Naive B cell (primary cell): ENCODE data around the gene NCAM1. TPM values are rescaled to one million over a fixed set of nuclear protein-coding genes. Genes with fewer than 3 reads are reported as not detected.
A peak's percentile ranks its signal among the peaks of the same experiment; 100 is the strongest.

Experiments
- ATAC-seq, 2 donors: fragments of 150-1000 bp; cut with Tn5 transposase; 2 replicates each; pipeline ENCODE4 v1.10.0; 2021; ENCODE audit warnings: low read depth in 2 of 2, mild to moderate bottlenecking in 2 of 2, moderate library complexity in 2 of 2
- DNase-seq: peaks from one replicate; pipeline ENCODE4 v3.0.0; 2022
- H3K27ac Mint-ChIP-seq, 6 donors: one replicate each; pipeline ENCODE4 v1.8.0; 2020 to 2022; ENCODE audit warnings: mild to moderate bottlenecking in 6 of 6, mixed read lengths in 6 of 6, moderate library complexity in 5 of 6, inconsistent platforms in 2 of 6
- H3K27me3 Mint-ChIP-seq, 3 donors: one replicate each; pipeline ENCODE4 v1.8.0; 2021 to 2022; ENCODE audit warnings: mixed read lengths in 3 of 3, mild to moderate bottlenecking in 1 of 3
- H3K36me3 Mint-ChIP-seq, 2 donors: one replicate each; pipeline ENCODE4 v1.8.0; 2020 to 2022; ENCODE audit warnings: mixed read lengths in 2 of 2, inconsistent platforms in 1 of 2, mild to moderate bottlenecking in 1 of 2
- H3K4me1 Mint-ChIP-seq, 3 donors: one replicate each; pipeline ENCODE4 v1.8.0; 2020 to 2022; ENCODE audit warnings: mixed read lengths in 3 of 3, inconsistent platforms in 1 of 3, mild to moderate bottlenecking in 1 of 3, moderate library complexity in 1 of 3
- H3K4me3 Mint-ChIP-seq, 8 donors: one replicate each; pipeline ENCODE4 v1.8.0; 2020 to 2022; ENCODE audit warnings: mild to moderate bottlenecking in 8 of 8, mixed read lengths in 8 of 8, moderate library complexity in 8 of 8, inconsistent platforms in 2 of 8
- H3K9me3 Mint-ChIP-seq, 7 donors: one replicate each; pipeline ENCODE4 v1.8.0; 2020 to 2022; ENCODE audit warnings: mixed read lengths in 7 of 7, mild to moderate bottlenecking in 5 of 7, inconsistent platforms in 2 of 7, moderate library complexity in 1 of 7
- polyA plus RNA-seq, 6 donors: library from polyadenylated mRNA; unstranded; fragments of 300-500 nt; fragmentation: Illumina TruSeq; gene quantifications; one replicate each; pipeline ENCODE4 v1.2.3, GENCODE V29; 2021; ENCODE audit warnings: low read depth in 6 of 6

The NCAM1 gene
- polyA plus RNA-seq, 6 donors from 2014 or later, result 0.05 TPM; not detected in 5

DNA sequence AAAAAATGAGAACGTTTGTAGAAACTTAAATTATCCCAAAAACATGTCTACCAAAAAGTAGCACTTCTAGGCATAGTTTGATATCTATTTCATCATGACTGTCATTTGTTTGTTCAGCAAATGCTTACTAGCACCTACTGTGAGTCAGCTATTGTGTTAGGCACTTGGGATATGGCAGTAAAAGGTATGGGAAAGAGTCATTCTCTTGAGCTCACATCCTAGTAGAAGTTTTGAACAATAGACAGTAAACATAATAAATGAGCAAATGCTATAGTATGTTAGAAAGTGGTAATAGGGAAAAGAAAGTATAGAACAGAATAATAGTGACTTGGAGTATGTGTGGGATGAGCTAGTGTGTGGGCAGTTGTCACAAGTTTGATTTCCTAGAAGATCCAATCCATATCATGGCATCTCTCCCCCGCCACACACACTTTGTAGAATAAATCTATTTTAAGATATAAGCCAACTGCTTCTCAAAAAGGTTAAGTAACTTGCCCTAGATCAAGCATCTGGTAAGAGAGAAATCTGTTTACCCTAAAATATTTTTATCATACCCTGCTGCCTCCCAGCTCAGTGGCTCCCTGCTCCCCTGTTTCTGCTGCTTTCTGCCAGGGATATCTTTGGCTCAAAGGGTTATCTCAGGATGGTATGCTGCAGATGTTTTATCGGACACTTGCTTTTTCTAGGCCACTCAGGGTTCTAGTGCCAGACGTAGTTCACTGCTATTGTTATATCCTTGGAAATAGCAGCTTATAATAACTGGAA lies 129.7 kb downstream of the NCAM1 start:
- ATAC-seq (no peak), DNase-seq (no peak)
- H3K27ac Mint-ChIP-seq, result no peak overlapping the region
- H3K4me3 Mint-ChIP-seq, result no peak overlapping the region
- H3K27me3 Mint-ChIP-seq, result peaks cover 0 to 6% (median under 1%) of the 10 kb centered on the region in 3 donors
- H3K9me3 Mint-ChIP-seq, result peaks cover 0 to 3% (median 0%) of the 10 kb centered on the region in 7 donors
- H3K36me3 Mint-ChIP-seq, result no peaks in the 10 kb centered on the region
- no peaks in the 10 kb centered on the region for H3K4me1 Mint-ChIP-seq

DNA sequence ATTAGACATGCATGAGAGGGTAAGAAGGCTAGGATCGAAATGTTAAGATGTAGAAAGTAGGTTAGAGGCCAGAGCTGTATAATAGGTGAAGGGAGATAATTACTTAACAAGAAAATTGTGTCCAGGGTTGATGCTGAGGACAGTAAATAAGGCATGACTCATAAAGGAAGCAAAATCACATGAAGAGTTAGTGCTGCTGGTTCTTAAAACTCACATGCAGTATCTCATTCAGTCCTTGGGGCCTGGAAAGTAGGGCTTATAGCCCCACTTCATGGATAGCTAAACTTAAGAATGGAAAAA lies 130.2 kb downstream of the NCAM1 start:
- Mint-ChIP-seq H3K9me3 (peaks cover 0 to 3% (median 0%) of the 10 kb centered on the region in 7 donors), H3K4me3 (no peak overlapping the region), H3K36me3 (no peaks in the 10 kb centered on the region), H3K27ac (no peak overlapping the region), H3K4me1 (no peaks in the 10 kb centered on the region), H3K27me3 (peaks cover 4 to 6% (median 5%) of the 10 kb centered on the region in 3 donors)
- ATAC-seq, result no peak
- DNase-seq, result no peak

DNA sequence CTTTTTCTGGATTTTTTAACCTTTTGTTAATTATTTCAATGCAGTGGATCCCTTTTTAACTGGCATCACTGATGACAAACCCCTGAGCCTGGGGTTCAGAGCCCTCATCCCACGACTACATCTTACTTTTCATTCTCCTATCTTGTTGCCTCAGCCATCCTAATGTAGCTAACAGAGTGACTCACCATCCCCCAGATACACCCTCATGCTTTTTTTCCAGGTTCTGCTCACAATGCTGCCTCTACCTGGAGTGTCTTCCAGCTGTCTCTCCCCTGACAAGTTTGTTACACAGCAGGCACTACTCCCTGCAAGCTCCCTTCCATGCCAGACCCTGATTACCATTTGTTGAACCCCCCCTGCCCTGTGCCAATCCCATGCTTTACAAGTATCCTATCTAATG lies 135.4 kb downstream of the NCAM1 start:
- H3K27me3 Mint-ChIP-seq, result peaks cover 0 to 14% (median 12%) of the 10 kb centered on the region in 3 donors
- H3K36me3 Mint-ChIP-seq, result no peaks in the 10 kb centered on the region
- peaks cover 0 to 7% (median 0%) of the 10 kb centered on the region in 7 donors for H3K9me3 Mint-ChIP-seq
- no peaks in the 10 kb centered on the region for H3K4me1 Mint-ChIP-seq
- H3K27ac Mint-ChIP-seq, result no peak overlapping the region
- DNase-seq (no peak), ATAC-seq (no peak)
- no peak overlapping the region for H3K4me3 Mint-ChIP-seq

DNA sequence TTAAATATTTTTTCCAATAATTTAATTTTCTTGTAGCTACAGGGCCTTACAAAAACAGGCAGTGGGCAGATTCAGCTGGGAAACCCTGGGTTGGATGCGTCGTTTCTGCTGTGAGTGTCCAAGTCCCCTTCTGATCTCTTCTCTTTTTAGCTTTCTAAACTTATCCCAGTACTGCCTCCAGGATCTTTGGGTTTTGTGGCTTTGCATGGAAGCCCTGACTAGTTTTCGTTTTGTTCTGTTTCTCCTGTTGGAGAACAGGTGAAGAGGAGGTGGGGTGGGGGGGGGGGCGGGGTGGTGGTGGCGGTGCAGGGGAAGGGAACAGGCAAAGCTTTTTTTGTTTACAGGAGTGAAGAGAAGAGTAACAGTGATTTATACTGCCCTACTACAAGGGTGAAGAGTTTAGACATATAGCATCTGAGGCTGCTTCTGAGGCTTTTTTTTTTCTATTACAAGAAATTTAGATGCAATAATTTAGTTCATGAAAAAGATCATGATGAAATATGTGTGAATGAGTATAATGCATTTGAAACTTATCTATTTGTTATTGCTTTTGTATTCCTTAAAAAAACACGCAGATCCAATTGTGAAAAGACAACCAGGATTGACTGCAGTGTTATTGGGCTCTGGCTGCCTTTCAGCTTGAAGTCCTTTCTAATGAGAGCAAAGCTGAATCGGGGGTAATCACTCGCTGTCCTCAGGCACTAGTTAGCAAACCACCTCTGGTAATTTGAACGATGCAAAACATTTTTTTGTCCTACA lies 142.9 kb downstream of the NCAM1 start:
- no peak overlapping the region for H3K4me3 Mint-ChIP-seq
- H3K9me3 Mint-ChIP-seq, result peaks cover 0 to 5% (median 0%) of the 10 kb centered on the region in 7 donors
- no peak for DNase-seq
- peaks cover 0 to 19% (median 8%) of the 10 kb centered on the region in 3 donors for H3K27me3 Mint-ChIP-seq
- no peaks in the 10 kb centered on the region for H3K36me3 Mint-ChIP-seq
- no peaks in the 10 kb centered on the region for H3K4me1 Mint-ChIP-seq
- no peak overlapping the region for H3K27ac Mint-ChIP-seq
- no peak for ATAC-seq

DNA sequence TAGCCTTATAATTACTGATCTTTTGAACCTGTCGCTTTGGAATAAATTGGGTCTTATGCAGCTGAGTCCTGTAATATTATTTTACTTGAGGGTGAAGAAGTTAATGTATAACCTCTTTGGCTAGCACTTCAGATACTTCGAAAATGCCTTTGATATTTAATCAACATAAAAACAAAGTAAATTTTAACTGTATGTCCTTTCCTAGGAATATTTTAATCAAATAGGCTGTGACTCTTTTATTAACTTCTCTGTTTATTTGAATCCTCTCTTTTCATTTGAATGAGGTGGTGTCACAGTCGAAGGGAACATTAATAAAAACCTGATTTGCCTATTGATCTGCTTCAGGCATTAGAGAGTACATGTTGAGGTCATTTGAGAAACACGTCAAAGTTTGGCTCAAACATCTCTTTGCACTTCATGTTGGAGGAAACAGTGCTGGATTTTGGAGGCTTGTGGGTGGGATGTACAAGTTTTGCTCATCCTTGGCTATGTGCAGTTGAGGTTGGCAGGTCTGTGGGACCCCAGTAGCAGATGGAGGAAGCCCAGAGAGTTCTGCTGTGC lies 143.6 kb downstream of the NCAM1 start:
- Mint-ChIP-seq H3K4me1 (no peaks in the 10 kb centered on the region), H3K4me3 (no peak overlapping the region)
- no peak for ATAC-seq

DNA sequence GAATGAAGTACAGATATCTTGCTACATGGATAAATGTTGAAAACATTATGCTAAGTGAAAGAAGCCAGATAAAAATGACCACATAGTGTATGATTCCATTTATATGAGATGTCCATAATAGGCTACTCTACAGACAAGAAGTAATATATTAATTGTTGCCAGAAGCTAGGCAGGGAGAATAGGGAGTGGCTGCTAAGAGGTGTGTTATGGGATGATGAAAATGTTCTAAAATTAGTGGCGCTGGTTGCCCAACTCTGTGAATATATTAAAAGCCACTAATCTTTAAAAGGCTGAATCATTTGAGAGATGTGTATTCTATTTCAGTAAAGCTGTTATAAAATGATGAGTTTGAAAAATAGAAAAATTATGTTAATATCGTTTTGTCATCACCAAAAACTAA lies 144.4 kb downstream of the NCAM1 start:
- H3K4me3 Mint-ChIP-seq, result no peak overlapping the region
- no peaks in the 10 kb centered on the region for H3K36me3 Mint-ChIP-seq
- H3K27ac Mint-ChIP-seq, result no peak overlapping the region
- no peak for ATAC-seq
- peaks cover 0 to 14% (median 8%) of the 10 kb centered on the region in 3 donors for H3K27me3 Mint-ChIP-seq
- no peaks in the 10 kb centered on the region for H3K4me1 Mint-ChIP-seq
- H3K9me3 Mint-ChIP-seq, result peaks cover 0 to 5% (median 0%) of the 10 kb centered on the region in 7 donors
- DNase-seq, result no peak

More for the DNA sequence above, 143.6 kb downstream of the NCAM1 start:
- Mint-ChIP-seq H3K9me3 (peaks cover 0 to 5% (median 0%) of the 10 kb centered on the region in 7 donors), H3K36me3 (no peaks in the 10 kb centered on the region), H3K27me3 (peaks cover 0 to 19% (median 8%) of the 10 kb centered on the region in 3 donors), H3K27ac (no peak overlapping the region)
- DNase-seq, result no peak

DNA sequence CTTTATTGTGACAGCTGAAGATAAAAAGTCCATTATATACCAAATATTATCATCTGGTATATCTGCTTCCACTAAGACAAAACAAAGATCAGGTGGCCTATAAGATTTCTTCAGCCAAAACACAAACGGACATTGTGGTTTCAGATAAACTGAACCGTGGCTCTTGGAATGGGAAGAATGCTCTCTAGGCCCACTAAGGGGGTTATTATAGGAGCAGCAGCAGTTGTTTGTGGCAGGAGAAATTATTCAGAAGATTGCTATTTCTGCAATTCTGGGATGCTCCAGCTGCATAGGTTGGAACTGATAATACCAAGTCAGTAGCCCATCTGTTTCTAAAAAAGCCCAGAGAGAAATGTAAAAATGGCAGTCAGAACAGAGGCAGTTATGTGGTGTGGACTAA lies 145.3 kb downstream of the NCAM1 start:
- H3K27me3 Mint-ChIP-seq, result peaks cover 0 to 14% (median 8%) of the 10 kb centered on the region in 3 donors
- H3K36me3 Mint-ChIP-seq, result no peaks in the 10 kb centered on the region
- H3K4me1 Mint-ChIP-seq, result no peaks in the 10 kb centered on the region
- no peak overlapping the region for H3K4me3 Mint-ChIP-seq
- ATAC-seq (no peak), DNase-seq (no peak)
- no peak overlapping the region for H3K27ac Mint-ChIP-seq
- H3K9me3 Mint-ChIP-seq, result peaks cover 0 to 5% (median 0%) of the 10 kb centered on the region in 7 donors

DNA sequence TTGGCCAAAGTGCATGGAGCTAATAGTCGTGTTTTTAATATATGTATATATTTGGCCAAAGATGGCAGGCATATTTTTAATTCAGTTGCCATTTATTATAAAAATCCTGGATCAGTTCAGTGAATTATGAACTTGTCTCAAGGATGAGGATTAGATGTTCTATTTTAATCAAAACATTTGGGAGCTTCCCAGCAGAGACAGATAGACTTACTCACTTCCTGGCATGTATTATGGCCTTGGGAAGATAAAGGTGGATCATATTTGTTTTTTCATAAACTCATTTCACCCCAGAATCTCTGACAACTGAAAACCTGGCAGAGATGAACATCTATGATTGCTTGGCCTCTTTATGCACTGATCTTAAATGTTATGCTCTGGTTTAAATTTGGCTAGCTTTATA lies 148.8 kb downstream of the NCAM1 start:
- no peaks in the 10 kb centered on the region for H3K36me3 Mint-ChIP-seq
- DNase-seq, result no peak
- no peaks in the 10 kb centered on the region for H3K4me1 Mint-ChIP-seq
- no peak for ATAC-seq
- H3K27ac Mint-ChIP-seq, result no peak overlapping the region
- H3K4me3 Mint-ChIP-seq, result no peak overlapping the region
- H3K9me3 Mint-ChIP-seq, result peaks cover 0 to 2% (median 0%) of the 10 kb centered on the region in 7 donors
- H3K27me3 Mint-ChIP-seq, result peaks cover 12 to 22% (median 17%) of the 10 kb centered on the region in 3 donors

DNA sequence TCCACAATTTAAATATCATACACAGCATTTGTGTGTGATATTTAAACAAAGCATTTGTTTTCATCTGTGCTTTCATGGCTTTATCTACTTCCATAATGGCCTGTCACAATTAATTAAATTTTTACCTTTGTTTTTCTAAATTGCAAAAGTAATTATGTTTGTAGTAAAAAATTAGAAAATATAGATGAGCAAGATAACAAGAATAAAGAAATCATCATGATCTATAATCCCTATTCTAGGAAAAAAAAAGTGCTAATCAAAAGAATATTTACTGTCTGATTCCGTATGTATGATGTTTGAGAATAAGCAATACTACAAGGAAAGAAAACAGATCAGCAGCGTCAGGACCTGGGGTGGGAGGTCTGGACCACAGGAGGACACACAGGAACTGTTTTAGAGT lies 149.9 kb downstream of the NCAM1 start:
- no peak for ATAC-seq
- Mint-ChIP-seq H3K9me3 (no peaks in the 10 kb centered on the region), H3K36me3 (no peaks in the 10 kb centered on the region), H3K4me3 (peak overlapping the region in 1 of 8 donors; percentile 59), H3K27ac (no peak overlapping the region), H3K4me1 (no peaks in the 10 kb centered on the region), H3K27me3 (peaks cover 9 to 19% (median 12%) of the 10 kb centered on the region in 3 donors)
- no peak for DNase-seq

DNA sequence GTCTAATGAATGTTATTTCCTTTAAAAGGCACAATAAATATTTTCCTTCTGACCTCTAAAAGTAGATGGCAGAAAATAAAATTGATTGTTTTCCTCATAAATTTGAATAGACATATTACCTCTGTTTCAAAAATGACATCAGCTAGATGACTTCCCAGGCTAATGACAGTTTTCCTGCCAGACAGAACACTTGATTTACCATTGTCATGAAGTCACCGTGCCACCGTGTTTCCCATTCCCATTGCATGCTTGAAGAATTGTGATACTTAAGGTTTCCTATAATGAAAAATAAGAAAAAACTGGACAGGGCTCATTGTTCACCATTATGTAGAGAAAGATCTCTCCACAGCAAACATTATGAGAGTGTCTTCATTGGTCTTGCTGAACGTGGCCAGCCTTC lies 151.1 kb downstream of the NCAM1 start:
- Mint-ChIP-seq H3K36me3 (no peaks in the 10 kb centered on the region), H3K4me3 (no peak overlapping the region), H3K27ac (no peak overlapping the region), H3K27me3 (peaks cover 9 to 19% (median 12%) of the 10 kb centered on the region in 3 donors), H3K4me1 (no peaks in the 10 kb centered on the region), H3K9me3 (no peaks in the 10 kb centered on the region)
- DNase-seq (no peak), ATAC-seq (no peak)

DNA sequence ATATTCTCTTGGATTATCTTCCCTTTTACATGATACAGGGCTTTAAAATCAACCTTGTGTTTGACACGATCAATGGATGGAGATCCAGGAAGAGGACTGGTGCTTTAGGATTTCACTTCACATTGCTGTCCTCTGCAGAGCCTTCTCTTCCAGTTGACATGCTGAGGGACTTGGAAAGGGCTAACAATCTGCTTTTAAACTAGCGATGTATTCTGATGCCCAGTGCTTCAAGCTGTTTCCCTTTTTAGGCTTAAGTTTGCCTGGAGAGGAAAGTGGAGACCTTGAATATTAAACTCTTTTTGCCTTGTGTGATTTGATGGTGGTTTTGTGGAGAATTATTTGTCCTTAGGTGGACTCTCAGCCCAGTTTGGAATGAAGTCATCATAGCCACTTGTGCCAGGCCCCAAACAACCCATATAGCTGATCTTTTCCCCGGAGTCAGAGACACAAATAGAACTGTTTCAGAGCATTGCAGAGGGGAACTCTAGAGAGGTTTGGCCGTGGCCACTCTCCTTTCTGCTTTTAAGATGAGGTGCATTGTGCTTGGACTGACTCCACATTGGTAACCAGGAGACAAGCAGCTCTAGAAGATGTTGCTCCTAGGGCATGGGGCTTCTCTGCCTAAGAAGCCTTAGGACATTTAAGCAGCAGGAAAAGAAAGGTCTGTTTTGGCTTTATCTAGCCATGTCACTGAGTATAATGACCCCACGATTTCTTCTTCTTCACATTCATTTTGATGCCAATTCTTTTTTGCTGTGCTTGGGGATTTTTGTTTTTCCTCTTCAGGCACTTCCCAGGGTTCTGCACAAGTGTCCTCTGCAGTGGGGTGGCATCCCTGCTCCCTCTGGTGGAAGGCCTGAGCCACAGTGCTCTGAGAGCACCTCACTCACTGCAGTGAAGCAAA lies 152.8 kb downstream of the NCAM1 start:
- Mint-ChIP-seq H3K27me3 (peaks cover 9 to 22% (median 12%) of the 10 kb centered on the region in 3 donors), H3K27ac (no peak overlapping the region), H3K9me3 (no peaks in the 10 kb centered on the region), H3K4me1 (no peaks in the 10 kb centered on the region), H3K36me3 (no peaks in the 10 kb centered on the region), H3K4me3 (no peak overlapping the region)
- DNase-seq, result no peak
- ATAC-seq, result no peak

DNA sequence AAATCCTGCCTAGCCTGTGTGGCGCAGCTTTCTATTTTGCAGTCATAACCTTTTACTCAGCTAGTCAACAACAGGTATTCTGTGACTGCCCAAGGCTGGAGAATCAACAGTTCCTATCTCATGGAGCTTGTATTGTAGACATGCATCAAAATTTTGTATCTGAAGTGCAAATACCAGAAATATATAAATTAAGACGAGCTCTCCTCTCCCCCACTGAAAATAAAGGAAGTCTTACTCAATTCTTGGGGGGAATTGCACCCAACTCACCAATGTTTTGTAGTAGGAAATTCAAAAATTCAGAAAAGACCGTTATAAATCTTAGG lies 153.4 kb downstream of the NCAM1 start:
- ATAC-seq (no peak), DNase-seq (no peak)
- Mint-ChIP-seq H3K36me3 (no peaks in the 10 kb centered on the region), H3K27ac (no peak overlapping the region), H3K9me3 (no peaks in the 10 kb centered on the region), H3K27me3 (peaks cover 9 to 22% (median 12%) of the 10 kb centered on the region in 3 donors), H3K4me3 (no peak overlapping the region), H3K4me1 (no peaks in the 10 kb centered on the region)

DNA sequence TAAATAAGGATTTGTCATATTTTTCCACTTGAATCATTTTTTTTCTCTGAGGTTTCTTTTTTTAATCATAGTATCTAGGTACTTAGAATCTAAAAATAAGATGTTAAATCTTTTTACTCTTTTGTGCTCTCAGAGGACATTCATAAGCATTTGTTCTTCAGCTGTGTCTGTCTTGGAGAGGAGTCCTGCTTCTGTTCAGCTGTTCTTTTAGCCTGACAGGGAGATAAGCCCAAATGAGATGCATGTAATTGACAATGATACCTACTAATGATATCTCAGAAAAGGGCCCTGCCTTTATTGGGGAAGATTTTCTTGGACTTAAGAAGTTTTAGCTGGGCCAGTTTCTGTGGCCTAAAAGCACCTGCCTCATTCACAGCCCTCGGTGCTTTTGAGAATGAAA lies 156.9 kb downstream of the NCAM1 start:
- no peaks in the 10 kb centered on the region for H3K9me3 Mint-ChIP-seq
- H3K4me3 Mint-ChIP-seq, result no peak overlapping the region
- peaks cover 9 to 22% (median 16%) of the 10 kb centered on the region in 3 donors for H3K27me3 Mint-ChIP-seq
- DNase-seq (no peak), ATAC-seq (no peak)
- no peaks in the 10 kb centered on the region for H3K4me1 Mint-ChIP-seq
- no peak overlapping the region for H3K27ac Mint-ChIP-seq
- no peaks in the 10 kb centered on the region for H3K36me3 Mint-ChIP-seq
